ENCODE results near the gene CACNA2D2.

The CACNA2D2 gene

GRCh38 chr3:50324351-50325112 is 178.9 kb downstream of the CACNA2D2 start:
- Histone ChIP-seq H3K9me2 (ENCODE audit: low read depth, low read length) (no peaks in the 10 kb centered on the region), H3K4me2 (ENCODE audit: low read length) (no peak overlapping the region), H3K9me3 (ENCODE audit: low read length) (no peaks in the 10 kb centered on the region), H3K9ac (ENCODE audit: low read length) (no peak overlapping the region), H3K27ac (ENCODE audit: low read depth, low read length, poor library complexity, severe bottlenecking) (no peak overlapping the region), H3K27me3 (ENCODE audit: insufficient read depth, low read length) (no peaks in the 10 kb centered on the region), H3K4me1 (ENCODE audit: insufficient read depth, low read length, severe bottlenecking) (peaks cover 40% of the 10 kb centered on the region), H3F3A (ENCODE audit: insufficient read depth, low read length) (no peaks in the 10 kb centered on the region), H4K20me1 (ENCODE audit: insufficient read depth, low read length) (no peaks in the 10 kb centered on the region), H3K79me2 (ENCODE audit: insufficient read depth, low read length) (peaks cover 7% of the 10 kb centered on the region; the same call in 1 of the 2 replicates), H2AFZ (ENCODE audit: low read length) (no peak overlapping the region), H3K36me3 (ENCODE audit: insufficient read depth, low read length) (peaks cover 14% of the 10 kb centered on the region; the same call in 1 of the 2 replicates), H3K4me3 (ENCODE audit: low read depth, low read length, poor library complexity, severe bottlenecking) (no peak overlapping the region)
- no peak for TF ChIP-seq EZH2 (IDR thresholded peaks at IDR 0.05; ENCODE audit: borderline replicate concordance, low read length)
- TF ChIP-seq CTCF (IDR thresholded peaks at IDR 0.05; ENCODE audit: low read length), result peak; percentile 90

GRCh38 chr3:50323614-50324199 is 179.7 kb downstream of the CACNA2D2 start:
- H3K27me3 ChIP-seq (ENCODE audit: insufficient read depth, low read length), result no peaks in the 10 kb centered on the region
- H3K9ac ChIP-seq (ENCODE audit: low read length), result no peak overlapping the region
- no peaks in the 10 kb centered on the region for H4K20me1 ChIP-seq (ENCODE audit: insufficient read depth, low read length)
- no peaks in the 10 kb centered on the region for H3F3A ChIP-seq (ENCODE audit: insufficient read depth, low read length)
- H3K9me2 ChIP-seq (ENCODE audit: low read depth, low read length), result no peaks in the 10 kb centered on the region
- H3K9me3 ChIP-seq (ENCODE audit: low read length), result no peaks in the 10 kb centered on the region
- no peak for TF ChIP-seq CTCF (IDR thresholded peaks at IDR 0.05; ENCODE audit: low read length)
- no peak for TF ChIP-seq EZH2 (IDR thresholded peaks at IDR 0.05; ENCODE audit: borderline replicate concordance, low read length)
- H3K27ac ChIP-seq (ENCODE audit: low read depth, low read length, poor library complexity, severe bottlenecking), result no peak overlapping the region
- H3K4me2 ChIP-seq (ENCODE audit: low read length), result no peak overlapping the region
- H3K79me2 ChIP-seq (ENCODE audit: insufficient read depth, low read length), result peaks cover 7% of the 10 kb centered on the region; the same call in 1 of the 2 replicates
- no peak overlapping the region for H3K4me3 ChIP-seq (ENCODE audit: low read depth, low read length, poor library complexity, severe bottlenecking)
- peaks cover 10% of the 10 kb centered on the region; the same call in 1 of the 2 replicates for H3K36me3 ChIP-seq (ENCODE audit: insufficient read depth, low read length)
- no peak overlapping the region for H2AFZ ChIP-seq (ENCODE audit: low read length)
- H3K4me1 ChIP-seq (ENCODE audit: insufficient read depth, low read length, severe bottlenecking), result peaks cover 42% of the 10 kb centered on the region

- H3K4me3 ChIP-seq (ENCODE audit: low read depth, low read length, poor library complexity, severe bottlenecking), result no peak overlapping the region
- peaks cover 7% of the 10 kb centered on the region; the same call in 1 of the 2 replicates for H3K79me2 ChIP-seq (ENCODE audit: insufficient read depth, low read length)
- no peaks in the 10 kb centered on the region for H3K27me3 ChIP-seq (ENCODE audit: insufficient read depth, low read length)
- peaks cover 10% of the 10 kb centered on the region; the same call in 1 of the 2 replicates for H3K36me3 ChIP-seq (ENCODE audit: insufficient read depth, low read length)
- H3K9me3 ChIP-seq (ENCODE audit: low read length), result no peaks in the 10 kb centered on the region
- no peak for TF ChIP-seq CTCF (IDR thresholded peaks at IDR 0.05; ENCODE audit: low read length)
- no peak for TF ChIP-seq EZH2 (IDR thresholded peaks at IDR 0.05; ENCODE audit: borderline replicate concordance, low read length)
- no peaks in the 10 kb centered on the region for H3F3A ChIP-seq (ENCODE audit: insufficient read depth, low read length)
- H3K4me2 ChIP-seq (ENCODE audit: low read length), result no peak overlapping the region
- no peaks in the 10 kb centered on the region for H4K20me1 ChIP-seq (ENCODE audit: insufficient read depth, low read length)
- no peaks in the 10 kb centered on the region for H3K9me2 ChIP-seq (ENCODE audit: low read depth, low read length)
- no peak overlapping the region; the same call in 1 of the 2 replicates for H3K9ac ChIP-seq (ENCODE audit: low read length)
- H3K27ac ChIP-seq (ENCODE audit: low read depth, low read length, poor library complexity, severe bottlenecking), result peak overlapping the region; percentile 11
- H3K4me1 ChIP-seq (ENCODE audit: insufficient read depth, low read length, severe bottlenecking), result peaks cover 43% of the 10 kb centered on the region
- H2AFZ ChIP-seq (ENCODE audit: low read length), result no peak overlapping the region
Observed at GRCh38 chr3:50323092-50323600, 180.3 kb downstream of the CACNA2D2 start.

Data from OCI-LY1 (cell line).